HG03139 (cell line): ENCODE measurements around the gene ADCY6.
"Not testable (repeated sequence)": the region's sequence is repeated elsewhere in the genome, so short reads cannot be mapped to it uniquely, and the experiment has no call there.

Experiments
- ATAC-seq: cut with Tn5 transposase; IDR thresholded peaks from one replicate; pipeline ENCODE4 v1.9.1; 2021; ENCODE audit not compliant: unreplicated experiment

ADCY6 gene

GRCh38 chr12:48764521-48764920 lies 24.4 kb downstream of the ADCY6 start:
- ATAC-seq, result no peak

GRCh38 chr12:48758737-48759136 lies 30.2 kb downstream of the ADCY6 start:
- no peak for ATAC-seq

GRCh38 chr12:48758186-48758585 lies 30.7 kb downstream of the ADCY6 start:
- no peak for ATAC-seq

- ATAC-seq, result no peak
Measured at GRCh38 chr12:48750769-48751356, 38.0 kb downstream of the ADCY6 start.

- ATAC-seq, result no peak
Measured at GRCh38 chr12:48750215-48750614, 38.7 kb downstream of the ADCY6 start.

GRCh38 chr12:48744251-48745008 lies 44.5 kb downstream of the ADCY6 start:
- no peak for ATAC-seq

GRCh38 chr12:48739618-48740269 lies 49.1 kb downstream of the ADCY6 start:
- ATAC-seq, result no peak

GRCh38 chr12:48736456-48736855 lies 52.4 kb downstream of the ADCY6 start:
- no peak for ATAC-seq

GRCh38 chr12:48728807-48729206 lies 60.1 kb downstream of the ADCY6 start:
- ATAC-seq, result no peak

GRCh38 chr12:48720737-48721136 lies 68.2 kb downstream of the ADCY6 start:
- not testable (repeated sequence) for ATAC-seq

- ATAC-seq, result not testable (repeated sequence)
Measured at GRCh38 chr12:48720171-48720570, 68.7 kb downstream of the ADCY6 start.

GRCh38 chr12:48719002-48719401 lies 69.9 kb downstream of the ADCY6 start:
- ATAC-seq, result not testable (repeated sequence)

- ATAC-seq, result no peak
Measured at GRCh38 chr12:48717252-48717695, 71.6 kb downstream of the ADCY6 start.

- peak; percentile 98 for ATAC-seq
Measured at GRCh38 chr12:48716493-48717251, 72.2 kb downstream of the ADCY6 start, which contains the start of gene CCNT1. Gene CCNT1, minus strand, starts transcription at chr12:48716707. Its CDS starts 32 bp downstream, at chr12:48716675.
